Ureter (tissue), 1 donor: Measurements from ENCODE around the gene KRTAP1-4. TPM values are rescaled to one million over a fixed set of nuclear protein-coding genes. Genes with fewer than 3 reads are reported as not detected.
"Not testable (repeated sequence)": the region's sequence is repeated elsewhere in the genome, so short reads cannot be mapped to it uniquely, and the experiment has no call there.

Source experiments
- DNase-seq: peaks from one replicate; pipeline ENCODE4 v3.0.0-alpha.2; 2020; ENCODE audit warnings: low spot score
- total RNA-seq: library from RNA; stranded (reverse); gene quantifications from one replicate; pipeline ENCODE4 v1.2.4, GENCODE V29; 2023
- donor health status: DM: yes; HTN: yes; CAD: no.

Gene KRTAP1-4
- total RNA-seq, 1 donor from 2014 or later: not detected

GRCh38 chr17:41004397-41004796 is 25.6 kb downstream of the KRTAP1-4 start:
- DNase-seq: no peak

- DNase-seq: no peak
These were observed 26.1 kb downstream of the KRTAP1-4 start for GRCh38 chr17:41003926-41004325.

GRCh38 chr17:41002814-41003213 is 27.2 kb downstream of the KRTAP1-4 start:
- DNase-seq: no peak

GRCh38 chr17:41001795-41002194 is 28.2 kb downstream of the KRTAP1-4 start:
- no peak for DNase-seq

GRCh38 chr17:40999563-40999962 is 30.4 kb downstream of the KRTAP1-4 start, which contains the start of gene KRTAP3-2:
TSS of gene KRTAP3-2 (minus strand) at chr17:40999906. CDS start at chr17:40999853, 53 bp downstream.
- not testable (repeated sequence) for DNase-seq

- no peak for DNase-seq
These were observed 32.6 kb downstream of the KRTAP1-4 start for GRCh38 chr17:40997361-40997760.

- no peak for DNase-seq
These were observed 33.2 kb downstream of the KRTAP1-4 start for GRCh38 chr17:40996829-40997228.

GRCh38 chr17:40995116-40995515 is 34.9 kb downstream of the KRTAP1-4 start:
- DNase-seq: no peak

- DNase-seq: no peak
These were observed 36.2 kb downstream of the KRTAP1-4 start, which contains the start of gene KRTAP3-3 for GRCh38 chr17:40993839-40994238. TSS of gene KRTAP3-3 (minus strand) at chr17:40994164. CDS start at chr17:40994097, 67 bp downstream.

GRCh38 chr17:40993084-40993483 is 36.9 kb downstream of the KRTAP1-4 start:
- no peak for DNase-seq

GRCh38 chr17:40992666-40993065 is 37.3 kb downstream of the KRTAP1-4 start:
- DNase-seq: no peak

GRCh38 chr17:40986920-40987319 is 43.1 kb downstream of the KRTAP1-4 start:
- DNase-seq: no peak

GRCh38 chr17:40984226-40984625 is 45.8 kb downstream of the KRTAP1-4 start, which contains the start of gene KRT40:
TSS of gene KRT40 (minus strand) at chr17:40984326. CDS start at chr17:40984273, 53 bp downstream.
- no peak for DNase-seq

- DNase-seq: no peak
These were observed 48.9 kb downstream of the KRTAP1-4 start for GRCh38 chr17:40981115-40981514.

GRCh38 chr17:40980596-40980995 is 49.4 kb downstream of the KRTAP1-4 start:
- DNase-seq: no peak

GRCh38 chr17:40980117-40980516 is 49.9 kb downstream of the KRTAP1-4 start:
- DNase-seq: no peak

Other genes with a start within 250 kb of the KRTAP1-4 start
- 2.0 TPM for gene KRT27, start 247.6 kb downstream of the KRTAP1-4 start, total RNA-seq
- not detected for gene KRT28, start 230.2 kb downstream of the KRTAP1-4 start, total RNA-seq
- gene KRT10, start 207.6 kb downstream of the KRTAP1-4 start, total RNA-seq: 70.1 TPM
- gene KRT12, start 163.0 kb downstream of the KRTAP1-4 start, total RNA-seq: not detected
- 4.7 TPM for gene KRT20, start 145.0 kb downstream of the KRTAP1-4 start, total RNA-seq
- gene KRT23, start 92.5 kb downstream of the KRTAP1-4 start, total RNA-seq: 3.9 TPM
- not detected for gene KRT39, start 63.2 kb downstream of the KRTAP1-4 start, total RNA-seq
- gene KRT40, start 45.9 kb downstream of the KRTAP1-4 start, total RNA-seq: not detected
- not detected for gene KRTAP3-3, start 36.0 kb downstream of the KRTAP1-4 start, total RNA-seq
- not detected for gene KRTAP3-2, start 30.3 kb downstream of the KRTAP1-4 start, total RNA-seq
- not detected for gene KRTAP3-1, start 21.1 kb downstream of the KRTAP1-4 start, total RNA-seq
- not detected for gene KRTAP1-5, start 3.0 kb downstream of the KRTAP1-4 start, total RNA-seq
- not detected for gene KRTAP1-3, start 4.7 kb upstream of the KRTAP1-4 start, total RNA-seq
- not detected for gene KRTAP1-1, start 11.3 kb upstream of the KRTAP1-4 start, total RNA-seq
- not detected for gene KRTAP2-1, start 17.1 kb upstream of the KRTAP1-4 start, total RNA-seq
- gene KRTAP2-2, start 25.0 kb upstream of the KRTAP1-4 start, total RNA-seq: not detected
- not detected for gene KRTAP2-3, start 29.9 kb upstream of the KRTAP1-4 start, total RNA-seq
- not detected for gene KRTAP2-4, start 35.7 kb upstream of the KRTAP1-4 start, total RNA-seq
- gene KRTAP4-7, start 54.0 kb upstream of the KRTAP1-4 start, total RNA-seq: not detected
- not detected for gene KRTAP4-8, start 67.9 kb upstream of the KRTAP1-4 start, total RNA-seq
- not detected for gene KRTAP4-16, start 72.0 kb upstream of the KRTAP1-4 start, total RNA-seq
- not detected for gene KRTAP4-9, start 75.2 kb upstream of the KRTAP1-4 start, total RNA-seq
- gene KRTAP4-11, start 88.2 kb upstream of the KRTAP1-4 start, total RNA-seq: not detected
- not detected for gene KRTAP4-12, start 94.0 kb upstream of the KRTAP1-4 start, total RNA-seq
- gene KRTAP4-6, start 110.3 kb upstream of the KRTAP1-4 start, total RNA-seq: not detected
- not detected for gene KRTAP4-5, start 119.6 kb upstream of the KRTAP1-4 start, total RNA-seq
- not detected for gene KRTAP4-4, start 130.6 kb upstream of the KRTAP1-4 start, total RNA-seq
- gene KRTAP4-3, start 138.0 kb upstream of the KRTAP1-4 start, total RNA-seq: not detected
- gene KRTAP4-2, start 148.0 kb upstream of the KRTAP1-4 start, total RNA-seq: not detected
- gene KRTAP4-1, start 154.7 kb upstream of the KRTAP1-4 start, total RNA-seq: not detected
- gene KRTAP9-1, start 159.7 kb upstream of the KRTAP1-4 start, total RNA-seq: not detected
- gene KRTAP9-2, start 196.5 kb upstream of the KRTAP1-4 start, total RNA-seq: not detected
- not detected for gene KRTAP9-3, start 202.3 kb upstream of the KRTAP1-4 start, total RNA-seq
- not detected for gene KRTAP9-8, start 207.8 kb upstream of the KRTAP1-4 start, total RNA-seq
- not detected for gene KRTAP9-4, start 219.5 kb upstream of the KRTAP1-4 start, total RNA-seq
- gene KRTAP9-9, start 225.2 kb upstream of the KRTAP1-4 start, total RNA-seq: not detected
- gene KRTAP9-6, start 235.2 kb upstream of the KRTAP1-4 start, total RNA-seq: not detected
- not detected for gene KRTAP9-7, start 245.5 kb upstream of the KRTAP1-4 start, total RNA-seq